Activated CD4-positive, alpha-beta T cell treated with anti-CD3 and anti-CD28 coated beads, Interleukin-10, Interleukin-2, amounts not matched to agents 100 ng/mL and 50 ng/mL, durations not matched to agents 16 hours and 8 hours (primary cell): ENCODE data around the gene PCP2.
A peak's percentile ranks its signal among the peaks of the same experiment; 100 is the strongest.

Source experiments
- DNase-seq: peaks from one replicate; pipeline ENCODE4 v3.0.0-alpha.2; 2020

The PCP2 gene

GRCh38 chr19:7661744-7662538, 28.4 kb upstream of the PCP2 start:
- no peak for DNase-seq

- peak; percentile 72 for DNase-seq
Observed at GRCh38 chr19:7658219-7658686, 24.7 kb upstream of the PCP2 start.

- DNase-seq = no peak
Observed at GRCh38 chr19:7657131-7657751, 23.7 kb upstream of the PCP2 start.

- no peak for DNase-seq
Observed at GRCh38 chr19:7655581-7655980, 22.1 kb upstream of the PCP2 start.

GRCh38 chr19:7654401-7654800, 20.9 kb upstream of the PCP2 start:
- no peak for DNase-seq

GRCh38 chr19:7652061-7652641, 18.6 kb upstream of the PCP2 start:
- peak; percentile 83 for DNase-seq

- no peak for DNase-seq
Observed at GRCh38 chr19:7650148-7650547, 16.6 kb upstream of the PCP2 start.

GRCh38 chr19:7648265-7649014, 14.9 kb upstream of the PCP2 start:
- no peak for DNase-seq

GRCh38 chr19:7647156-7647555, 13.6 kb upstream of the PCP2 start:
- DNase-seq = no peak

- no peak for DNase-seq
Observed at GRCh38 chr19:7646426-7646700, 12.8 kb upstream of the PCP2 start.

- no peak for DNase-seq
Observed at GRCh38 chr19:7645656-7646425, 12.3 kb upstream of the PCP2 start.

- no peak for DNase-seq
Observed at GRCh38 chr19:7645163-7645562, 11.6 kb upstream of the PCP2 start.

- no peak for DNase-seq
Observed at GRCh38 chr19:7644550-7644877, 11.0 kb upstream of the PCP2 start.

GRCh38 chr19:7643629-7644549, 10.4 kb upstream of the PCP2 start:
- peak; percentile 32 for DNase-seq

- no peak for DNase-seq
Observed at GRCh38 chr19:7643031-7643415, 9.5 kb upstream of the PCP2 start.

GRCh38 chr19:7642295-7643030, 8.9 kb upstream of the PCP2 start:
- no peak for DNase-seq

- DNase-seq = no peak
Observed at GRCh38 chr19:7641290-7642276, 8.1 kb upstream of the PCP2 start.

- DNase-seq = no peak
Observed at GRCh38 chr19:7640803-7641202, 7.3 kb upstream of the PCP2 start.

GRCh38 chr19:7639863-7640348, 6.4 kb upstream of the PCP2 start:
- DNase-seq = no peak
